Astrocyte (in vitro differentiated cells and primary cell): ENCODE measurements around the gene SYT8. TPM values are rescaled to one million over a fixed set of nuclear protein-coding genes. Genes with fewer than 3 reads are reported as not detected.

Experiments
- DNase-seq: peaks from one replicate; pipeline ENCODE4 v3.0.0-alpha.2; 2010; ENCODE audit warnings: low read depth
- FAIRE-seq: peaks from 2 replicates; lab custom pipeline; 2011; peaks lifted over from hg19 to GRCh38; lab: Jason Lieb, UNC
- H2AFZ ChIP-seq: 2 replicates; pipeline ENCODE4 v1.6.0; 2012; ENCODE audit warnings: low read depth, low read length, inconsistent platforms
- H3K27ac ChIP-seq: 2 replicates; pipeline ENCODE4 v1.5.1; 2011; ENCODE audit warnings: low read depth, low read length, inconsistent platforms
- H3K27me3 ChIP-seq: 2 replicates; pipeline ENCODE4 v1.6.0; 2011; ENCODE audit warnings: low read length, inconsistent platforms; ENCODE audit not compliant: insufficient read depth
- H3K36me3 ChIP-seq: 2 replicates; pipeline ENCODE4 v1.5.1; 2011; ENCODE audit warnings: low read length, inconsistent platforms; ENCODE audit not compliant: insufficient read depth
- H3K4me1 ChIP-seq: 2 replicates; pipeline ENCODE4 v1.5.1; 2011; ENCODE audit warnings: low read length, inconsistent platforms; ENCODE audit not compliant: insufficient read depth
- H3K4me2 ChIP-seq: 2 replicates; pipeline ENCODE4 v1.6.0; 2012; ENCODE audit warnings: low read length, inconsistent platforms
- H3K4me3 ChIP-seq: 2 replicates; pipeline ENCODE4 v1.5.1; 2011; ENCODE audit warnings: low read depth, mild to moderate bottlenecking, low read length, inconsistent platforms; ENCODE audit not compliant: insufficient read depth
- H3K79me2 ChIP-seq: 2 replicates; pipeline ENCODE4 v1.6.0; 2012; ENCODE audit warnings: mild to moderate bottlenecking, low read length, inconsistent platforms; ENCODE audit not compliant: insufficient read depth
- H3K9ac ChIP-seq: 2 replicates; pipeline ENCODE4 v1.6.0; 2012; ENCODE audit warnings: mild to moderate bottlenecking, low read length, inconsistent platforms
- H3K9me3 ChIP-seq: 2 replicates; pipeline ENCODE4 v1.5.1; 2012; ENCODE audit warnings: low read depth, mild to moderate bottlenecking, low read length, inconsistent platforms; ENCODE audit not compliant: insufficient read depth
- H4K20me1 ChIP-seq: 2 replicates; pipeline ENCODE4 v1.6.0; 2012; ENCODE audit warnings: low read length, inconsistent platforms; ENCODE audit not compliant: insufficient read depth
- H3K27ac Mint-ChIP-seq: one replicate; pipeline ENCODE4 v1.8.0; 2021; ENCODE audit warnings: mild to moderate bottlenecking, mixed read lengths; ENCODE audit not compliant: unreplicated experiment
- H3K27me3 Mint-ChIP-seq: one replicate; pipeline ENCODE4 v1.8.0; 2021; ENCODE audit warnings: low read depth, mixed read lengths; ENCODE audit not compliant: unreplicated experiment
- H3K36me3 Mint-ChIP-seq: one replicate; pipeline ENCODE4 v1.8.0; 2021; ENCODE audit warnings: low read depth, mixed read lengths; ENCODE audit not compliant: unreplicated experiment
- H3K4me1 Mint-ChIP-seq: one replicate; pipeline ENCODE4 v1.8.0; 2021; ENCODE audit warnings: low read depth, mixed read lengths; ENCODE audit not compliant: unreplicated experiment
- H3K4me3 Mint-ChIP-seq: one replicate; pipeline ENCODE4 v1.8.0; 2021; ENCODE audit warnings: mild to moderate bottlenecking, moderate library complexity, mixed read lengths; ENCODE audit not compliant: unreplicated experiment
- H3K9me3 Mint-ChIP-seq: one replicate; pipeline ENCODE4 v1.8.0; 2021; ENCODE audit warnings: mild to moderate bottlenecking, mixed read lengths; ENCODE audit not compliant: unreplicated experiment
- EZH2 ChIP-seq: IDR thresholded peaks from 2 replicates; pipeline ENCODE4 v1.6.1; 2012; ENCODE audit warnings: mild to moderate bottlenecking, low read length, inconsistent platforms; ENCODE audit not compliant: insufficient read depth
- total RNA-seq: library from RNA; stranded (reverse); gene quantifications from 2 replicates; pipeline ENCODE4 v1.2.1, GENCODE V29; 2021
- TF ChIP-seq, protein P1 (sequence below): IDR thresholded peaks from 2 replicates; pipeline ENCODE4 v1.5.1; 2011; ENCODE audit warnings: low read depth, mild to moderate bottlenecking, inconsistent platforms, low read length, moderate library complexity; ENCODE audit not compliant: insufficient read depth

Gene SYT8
- total RNA-seq, 1 donor from 2014 or later, result 0.36 TPM

DNA sequence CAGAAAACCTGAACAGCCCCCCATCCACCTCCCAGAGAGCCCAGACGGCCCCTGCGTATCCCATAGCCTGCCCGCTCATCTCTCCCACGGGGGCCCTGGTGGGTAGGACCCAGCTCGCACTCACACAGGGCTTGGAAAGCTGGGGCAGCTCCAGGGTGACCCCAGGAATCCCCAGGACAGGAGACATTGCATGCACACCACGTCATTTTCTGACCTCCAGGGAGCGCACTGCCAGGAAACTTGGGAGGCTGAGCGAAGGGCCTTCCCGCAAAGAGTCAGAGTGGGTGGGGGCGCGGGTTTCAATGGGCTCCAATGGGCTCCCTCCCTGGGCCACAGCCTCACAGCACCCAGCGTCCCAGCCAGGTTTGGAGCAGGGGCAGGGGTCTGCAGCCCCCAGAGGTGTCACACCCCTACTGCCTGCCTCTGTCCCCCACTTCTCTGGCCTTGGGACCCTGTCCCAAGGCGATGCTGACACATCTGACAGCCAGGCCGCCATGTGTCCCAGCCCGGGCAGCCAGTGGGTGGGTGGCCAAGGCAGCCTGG is 8.2 kb upstream of the SYT8 start:
- no peak overlapping the region for H3K4me3 Mint-ChIP-seq
- Histone ChIP-seq H3K9ac (peak overlapping the region; percentile 33), H3K79me2 (no peaks in the 10 kb centered on the region), H3K4me1 (peaks cover 40% of the 10 kb centered on the region), H3K4me2 (peak overlapping the region; percentile 79), H2AFZ (peak overlapping the region; percentile 68), H3K4me3 (no peak overlapping the region), H3K9me3 (no peaks in the 10 kb centered on the region), H3K27me3 (no peaks in the 10 kb centered on the region), H3K36me3 (no peaks in the 10 kb centered on the region), H4K20me1 (no peaks in the 10 kb centered on the region), H3K27ac (peak overlapping the region; percentile 52)
- H3K36me3 Mint-ChIP-seq, result peaks cover 2% of the 10 kb centered on the region
- DNase-seq (peak; percentile 84), FAIRE-seq (no peak)
- H3K9me3 Mint-ChIP-seq, result peaks cover 3% of the 10 kb centered on the region
- no peak overlapping the region for H3K27ac Mint-ChIP-seq
- peaks cover 25% of the 10 kb centered on the region for H3K27me3 Mint-ChIP-seq
- TF ChIP-seq, protein P1, sequence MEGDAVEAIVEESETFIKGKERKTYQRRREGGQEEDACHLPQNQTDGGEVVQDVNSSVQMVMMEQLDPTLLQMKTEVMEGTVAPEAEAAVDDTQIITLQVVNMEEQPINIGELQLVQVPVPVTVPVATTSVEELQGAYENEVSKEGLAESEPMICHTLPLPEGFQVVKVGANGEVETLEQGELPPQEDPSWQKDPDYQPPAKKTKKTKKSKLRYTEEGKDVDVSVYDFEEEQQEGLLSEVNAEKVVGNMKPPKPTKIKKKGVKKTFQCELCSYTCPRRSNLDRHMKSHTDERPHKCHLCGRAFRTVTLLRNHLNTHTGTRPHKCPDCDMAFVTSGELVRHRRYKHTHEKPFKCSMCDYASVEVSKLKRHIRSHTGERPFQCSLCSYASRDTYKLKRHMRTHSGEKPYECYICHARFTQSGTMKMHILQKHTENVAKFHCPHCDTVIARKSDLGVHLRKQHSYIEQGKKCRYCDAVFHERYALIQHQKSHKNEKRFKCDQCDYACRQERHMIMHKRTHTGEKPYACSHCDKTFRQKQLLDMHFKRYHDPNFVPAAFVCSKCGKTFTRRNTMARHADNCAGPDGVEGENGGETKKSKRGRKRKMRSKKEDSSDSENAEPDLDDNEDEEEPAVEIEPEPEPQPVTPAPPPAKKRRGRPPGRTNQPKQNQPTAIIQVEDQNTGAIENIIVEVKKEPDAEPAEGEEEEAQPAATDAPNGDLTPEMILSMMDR, result peak; percentile 11
- TF ChIP-seq EZH2, result no peak
- peaks cover 30% of the 10 kb centered on the region for H3K4me1 Mint-ChIP-seq

DNA sequence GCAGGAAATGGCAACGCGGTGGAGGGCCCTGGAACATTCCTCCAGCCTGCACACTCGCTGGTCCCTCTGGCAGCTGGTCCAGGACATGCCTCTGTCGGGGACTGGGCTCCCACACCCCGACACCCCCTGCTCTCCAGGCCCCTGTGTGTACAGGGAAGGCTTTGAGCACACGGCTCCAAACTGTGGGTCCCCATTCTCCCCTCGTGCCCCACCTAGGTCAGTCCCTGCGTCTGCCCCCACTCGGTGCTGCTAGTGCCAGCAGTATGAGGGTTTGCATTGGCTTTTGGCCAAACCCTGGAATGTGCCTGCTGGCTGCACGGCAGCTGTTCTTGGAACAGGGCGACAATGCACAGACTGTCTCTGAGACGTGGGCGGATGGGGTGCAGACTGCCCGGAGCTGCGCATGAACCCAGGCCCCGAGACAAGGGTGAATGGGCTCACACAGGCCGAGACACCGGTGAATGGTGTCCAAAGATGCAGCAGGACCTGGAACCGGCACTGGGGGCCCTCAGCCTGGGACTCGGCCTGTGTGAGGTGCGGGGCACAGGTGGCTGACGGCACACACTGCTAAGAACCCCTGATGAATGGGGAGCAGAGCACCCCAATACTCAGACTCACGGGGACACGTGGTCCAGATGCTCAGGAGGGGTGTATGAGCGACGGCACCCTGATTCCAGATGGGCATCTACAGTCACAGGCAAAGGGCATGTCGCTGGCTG is 7.5 kb upstream of the SYT8 start:
- Histone ChIP-seq H3K4me1 (peaks cover 40% of the 10 kb centered on the region), H3K9ac (peak overlapping the region; percentile 50)

More for the DNA sequence above, 7.5 kb upstream of the SYT8 start:
- Mint-ChIP-seq H3K36me3 (peaks cover 2% of the 10 kb centered on the region), H3K9me3 (no peaks in the 10 kb centered on the region), H3K4me1 (peaks cover 33% of the 10 kb centered on the region), H3K4me3 (no peak overlapping the region), H3K27ac (peak overlapping the region; percentile 44), H3K27me3 (peaks cover 19% of the 10 kb centered on the region)
- H3K27ac ChIP-seq, result peak overlapping the region; percentile 52
- no peak overlapping the region for H3K4me3 ChIP-seq
- TF ChIP-seq, protein P1, result no peak
- no peak for TF ChIP-seq EZH2
- no peaks in the 10 kb centered on the region for H3K36me3 ChIP-seq
- peak overlapping the region; percentile 68 for H2AFZ ChIP-seq
- H4K20me1 ChIP-seq, result no peaks in the 10 kb centered on the region
- no peaks in the 10 kb centered on the region for H3K79me2 ChIP-seq
- H3K4me2 ChIP-seq, result peak overlapping the region; percentile 79
- FAIRE-seq (peak; percentile 60), DNase-seq (peak; percentile 86)
- H3K27me3 ChIP-seq, result no peaks in the 10 kb centered on the region
- H3K9me3 ChIP-seq, result no peaks in the 10 kb centered on the region
